HG02798 (cell line): ENCODE results near the gene OXER1.
"Not testable (repeated sequence)": the region's sequence is repeated elsewhere in the genome, so short reads cannot be mapped to it uniquely, and the experiment has no call there.

ENCODE experiments used
- ATAC-seq: cut with Tn5 transposase; IDR thresholded peaks from one replicate; pipeline ENCODE4 v1.9.1; 2021; ENCODE audit warnings: mild to moderate bottlenecking; ENCODE audit not compliant: unreplicated experiment, poor library complexity

Gene OXER1

DNA sequence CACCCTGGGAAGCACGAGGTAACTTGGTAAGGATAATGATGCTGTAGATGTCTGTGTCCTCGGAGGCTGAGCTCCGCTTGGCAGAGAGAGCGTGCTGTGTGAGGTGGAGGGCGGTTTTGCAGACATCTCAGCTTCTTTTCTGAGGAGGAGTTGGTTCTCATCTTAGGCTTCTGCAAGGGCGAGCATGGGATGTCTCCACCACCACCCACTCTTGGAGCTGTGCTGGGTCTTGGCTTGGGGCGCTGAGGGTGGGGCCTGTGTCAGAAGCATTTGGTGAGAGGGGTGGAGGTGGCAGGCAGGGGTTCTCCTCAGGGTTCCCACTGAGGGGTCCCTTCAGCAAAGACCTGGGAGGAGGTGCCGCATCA lies 9.2 kb downstream of the OXER1 start:
- no peak for ATAC-seq

GRCh38 chr2:42754021-42754775 lies 9.7 kb downstream of the OXER1 start:
- peak; percentile 64 for ATAC-seq

GRCh38 chr2:42752816-42753813 lies 10.8 kb downstream of the OXER1 start:
- no peak for ATAC-seq

DNA sequence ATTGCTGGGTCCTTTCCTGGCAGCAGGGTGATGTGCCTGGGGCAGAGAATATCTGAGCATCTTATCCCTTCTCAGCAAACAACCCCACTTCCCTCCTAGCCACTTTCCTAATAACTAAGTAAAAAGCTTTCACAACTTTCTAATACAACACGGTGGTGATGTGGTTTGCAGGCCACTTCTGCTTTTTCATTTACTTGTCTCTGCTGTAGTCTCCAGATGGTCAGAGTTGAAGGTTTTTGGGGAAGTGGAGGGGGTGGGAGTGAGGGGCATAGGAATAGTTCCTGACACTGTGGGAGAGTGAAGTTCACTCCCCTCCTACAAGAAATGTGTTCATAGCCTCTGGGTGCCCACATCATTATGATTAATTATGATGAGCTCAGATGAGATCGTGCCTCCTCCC lies 11.6 kb downstream of the OXER1 start:
- ATAC-seq = peak; percentile 70

DNA sequence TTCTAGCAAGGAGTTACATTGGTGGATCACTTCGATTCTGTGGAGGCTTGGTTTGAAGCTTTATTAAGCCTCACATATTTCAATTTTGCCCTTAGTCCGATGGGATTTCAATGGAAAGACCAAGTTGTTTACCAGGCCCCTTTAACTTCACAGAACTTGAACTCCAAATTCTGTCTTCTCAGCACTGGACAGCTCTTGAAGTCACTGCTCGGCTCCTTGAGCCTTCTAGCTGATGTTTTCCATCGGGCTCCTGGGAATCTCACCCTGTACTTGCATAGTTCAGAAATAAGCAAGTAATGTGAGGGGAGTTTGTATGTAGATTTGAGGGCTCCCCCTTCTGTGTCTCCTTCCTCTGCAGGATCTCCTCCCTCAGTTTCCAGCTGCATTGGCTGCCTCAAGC lies 15.1 kb downstream of the OXER1 start:
- no peak for ATAC-seq

- ATAC-seq = no peak
Measured at GRCh38 chr2:42747422-42747821, 16.5 kb downstream of the OXER1 start.

DNA sequence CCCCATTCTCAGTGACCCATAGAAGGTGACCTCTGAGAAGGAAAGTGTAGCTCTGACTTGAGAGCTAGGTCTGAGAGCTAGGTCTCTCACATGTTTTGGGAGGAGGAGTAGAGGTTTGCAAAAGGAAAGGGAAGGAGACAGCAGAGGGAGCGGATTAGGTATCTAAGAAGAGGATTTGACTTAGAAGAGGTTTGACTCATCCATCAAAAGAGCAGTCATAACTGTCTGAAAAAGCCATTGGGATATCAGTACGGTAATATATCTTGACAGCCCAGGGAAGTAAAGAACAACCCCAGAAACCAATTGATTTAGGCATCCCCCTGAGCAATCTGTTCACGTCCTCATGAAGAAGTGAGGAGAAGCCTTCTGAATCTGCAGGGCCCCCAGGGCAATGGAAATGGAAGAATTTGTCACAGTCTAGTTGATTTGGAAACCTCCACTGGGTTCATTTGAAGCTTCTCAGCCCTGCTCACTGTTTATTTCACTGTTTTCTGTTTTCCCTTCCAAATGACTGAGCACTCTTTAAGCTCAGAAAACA lies 19.3 kb downstream of the OXER1 start:
- no peak for ATAC-seq

GRCh38 chr2:42743659-42743990 lies 20.3 kb downstream of the OXER1 start:
- no peak for ATAC-seq

DNA sequence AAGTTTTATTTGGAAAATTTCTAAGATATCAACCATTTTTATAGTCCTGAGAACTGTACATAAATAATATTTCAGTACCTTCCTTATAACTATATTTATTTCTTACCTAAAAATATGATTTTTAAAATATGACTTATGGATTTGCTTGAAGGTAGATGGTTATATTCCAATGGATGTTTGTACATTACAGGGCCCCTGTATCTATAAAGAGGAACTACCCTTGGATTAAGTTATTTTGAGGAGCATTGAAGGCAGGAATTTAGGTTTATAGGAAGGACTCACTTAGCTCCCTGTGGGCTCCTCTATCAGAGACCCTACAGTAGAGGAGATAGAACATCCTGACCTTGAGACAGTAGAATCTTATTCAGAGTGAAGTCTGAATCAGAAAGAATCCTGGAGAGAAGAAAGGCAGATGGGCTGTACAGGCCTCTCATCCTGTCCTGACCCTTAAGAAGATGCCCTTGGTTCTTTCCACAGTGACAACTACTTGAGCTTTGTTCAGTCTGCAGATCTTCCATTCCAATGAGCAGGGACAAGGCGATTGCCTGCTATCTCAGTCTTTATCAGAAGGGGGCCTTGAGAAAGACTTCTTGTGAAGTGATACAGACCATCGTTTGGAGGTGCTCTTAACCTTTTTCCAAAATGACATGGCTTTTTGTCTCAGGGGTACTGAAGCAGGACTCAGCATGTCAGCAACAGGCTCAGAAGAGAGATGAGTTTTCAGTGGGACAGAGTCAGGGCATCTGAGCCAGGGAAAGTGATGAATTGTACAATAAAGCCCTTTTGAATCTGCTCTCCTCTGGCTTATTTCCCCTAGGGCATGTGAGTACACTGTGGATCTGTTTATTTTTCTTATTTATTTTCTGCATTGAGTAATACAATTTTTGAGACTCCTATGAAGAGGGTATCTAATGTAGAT lies 20.9 kb downstream of the OXER1 start:
- ATAC-seq = no peak

DNA sequence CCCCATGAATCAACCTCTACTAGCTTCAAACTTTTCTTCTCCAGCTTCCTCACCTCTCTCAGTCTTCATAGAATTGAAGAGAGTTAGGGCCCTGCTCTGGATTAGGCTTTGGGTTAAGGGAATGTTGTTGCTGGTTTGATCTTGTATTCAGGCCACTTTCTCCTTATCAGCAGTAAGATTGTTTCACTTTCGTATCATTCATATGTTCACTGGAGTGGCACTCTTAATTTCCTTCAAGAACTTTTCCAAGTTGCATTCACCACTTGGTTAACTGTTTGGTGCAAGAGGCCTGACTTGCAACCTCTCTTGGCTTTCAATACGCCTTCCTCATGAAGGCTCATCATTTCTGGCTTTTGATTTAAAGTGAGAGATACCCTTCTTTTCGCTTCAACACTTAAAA lies 22.8 kb downstream of the OXER1 start:
- no peak for ATAC-seq

DNA sequence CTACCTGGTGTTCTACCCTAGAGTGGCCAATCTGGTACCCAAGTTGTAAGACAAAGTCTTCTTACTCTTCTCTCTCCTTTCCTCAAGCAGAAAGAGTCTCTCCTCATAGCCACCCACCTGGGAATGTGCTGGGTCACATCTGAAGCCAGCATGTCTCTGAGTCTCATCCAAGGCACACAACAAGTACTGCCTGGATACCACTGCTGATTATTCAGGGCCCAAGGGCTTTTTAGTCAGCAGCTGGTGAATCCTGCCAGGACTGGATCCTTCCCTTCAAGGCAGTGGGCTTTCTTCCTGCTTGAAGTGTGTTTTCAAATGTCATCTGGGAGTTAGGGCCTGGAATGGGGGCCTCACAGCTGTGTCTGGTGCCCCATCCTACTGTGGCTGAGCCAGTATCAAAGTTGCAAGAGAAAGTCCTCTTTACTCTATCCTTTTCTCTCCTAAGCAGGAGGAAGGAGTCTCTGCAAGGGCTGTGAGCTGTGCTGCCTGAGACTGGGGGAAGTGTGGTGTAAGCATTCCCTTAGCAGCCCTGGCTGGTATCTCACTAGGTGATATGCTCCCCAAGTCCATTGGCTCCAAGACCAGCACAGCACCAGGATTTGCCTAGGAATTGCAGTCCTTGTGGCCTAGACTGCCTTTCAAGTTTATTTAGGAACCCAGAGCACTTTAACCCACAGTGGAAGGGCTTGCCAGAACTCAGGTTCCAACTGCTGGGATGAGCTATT lies 27.2 kb downstream of the OXER1 start:
- ATAC-seq = no peak

- no peak for ATAC-seq
Measured at GRCh38 chr2:42733852-42734251, 30.1 kb downstream of the OXER1 start.

DNA sequence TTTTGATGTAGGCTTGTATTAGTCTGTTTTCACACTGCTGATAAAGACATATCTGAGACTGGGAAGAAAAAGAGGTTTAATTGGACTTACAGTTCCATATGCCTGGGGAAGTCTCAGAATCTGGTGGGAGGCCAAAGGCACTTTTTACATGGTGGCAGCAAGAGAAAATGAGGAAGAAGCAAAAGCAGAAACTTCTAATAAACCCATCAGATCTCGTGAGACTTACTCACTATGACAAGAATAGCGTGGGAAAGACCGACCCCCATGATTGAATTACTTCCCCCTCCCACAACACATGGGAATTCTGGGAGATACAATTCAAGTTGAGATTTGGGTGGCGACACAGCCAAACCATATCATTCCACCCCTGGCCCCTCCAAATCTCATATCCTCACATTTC lies 32.6 kb downstream of the OXER1 start:
- not testable (repeated sequence) for ATAC-seq

DNA sequence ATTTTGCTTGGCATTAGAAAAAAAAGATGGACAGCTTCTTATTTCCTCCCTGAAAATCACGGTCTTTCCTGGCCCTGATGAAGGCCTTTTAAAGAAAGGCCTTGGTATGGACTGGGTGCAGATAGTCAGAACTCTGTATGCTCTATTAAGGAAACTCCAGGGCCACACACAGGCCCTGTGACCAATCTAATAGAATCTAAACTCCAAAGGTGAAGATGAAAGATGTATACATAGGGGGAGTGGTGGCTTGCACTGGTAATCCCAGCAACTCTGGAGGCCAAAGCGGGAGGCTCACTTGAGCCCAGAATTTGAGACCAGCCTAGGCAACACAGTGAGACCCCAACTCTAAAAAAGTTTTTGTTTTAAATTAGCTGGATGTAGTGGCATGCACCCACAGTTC lies 37.3 kb downstream of the OXER1 start:
- ATAC-seq = no peak

DNA sequence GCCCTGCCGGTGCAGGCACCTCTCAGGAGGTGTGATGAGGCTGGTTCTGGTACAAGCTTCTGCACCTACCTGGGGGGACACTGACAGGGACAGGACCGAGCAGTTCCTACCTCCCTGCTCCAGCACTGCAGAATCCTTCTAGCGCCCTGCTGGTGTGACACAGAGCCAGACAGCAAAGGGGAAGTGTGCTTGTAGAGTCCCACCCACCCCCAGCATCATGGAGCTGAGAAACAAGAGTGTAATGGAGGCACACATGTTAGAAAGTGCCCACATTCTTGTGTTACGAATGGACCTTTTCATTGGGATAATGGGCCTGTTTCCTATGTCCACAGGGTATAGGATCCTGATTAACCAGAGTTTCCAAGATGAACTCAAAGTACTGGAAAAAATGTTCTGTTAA lies 38.3 kb downstream of the OXER1 start:
- no peak for ATAC-seq

- no peak for ATAC-seq
Measured at GRCh38 chr2:42724886-42725285, 39.0 kb downstream of the OXER1 start.

- no peak for ATAC-seq
Measured at GRCh38 chr2:42723465-42723864, 40.5 kb downstream of the OXER1 start.

DNA sequence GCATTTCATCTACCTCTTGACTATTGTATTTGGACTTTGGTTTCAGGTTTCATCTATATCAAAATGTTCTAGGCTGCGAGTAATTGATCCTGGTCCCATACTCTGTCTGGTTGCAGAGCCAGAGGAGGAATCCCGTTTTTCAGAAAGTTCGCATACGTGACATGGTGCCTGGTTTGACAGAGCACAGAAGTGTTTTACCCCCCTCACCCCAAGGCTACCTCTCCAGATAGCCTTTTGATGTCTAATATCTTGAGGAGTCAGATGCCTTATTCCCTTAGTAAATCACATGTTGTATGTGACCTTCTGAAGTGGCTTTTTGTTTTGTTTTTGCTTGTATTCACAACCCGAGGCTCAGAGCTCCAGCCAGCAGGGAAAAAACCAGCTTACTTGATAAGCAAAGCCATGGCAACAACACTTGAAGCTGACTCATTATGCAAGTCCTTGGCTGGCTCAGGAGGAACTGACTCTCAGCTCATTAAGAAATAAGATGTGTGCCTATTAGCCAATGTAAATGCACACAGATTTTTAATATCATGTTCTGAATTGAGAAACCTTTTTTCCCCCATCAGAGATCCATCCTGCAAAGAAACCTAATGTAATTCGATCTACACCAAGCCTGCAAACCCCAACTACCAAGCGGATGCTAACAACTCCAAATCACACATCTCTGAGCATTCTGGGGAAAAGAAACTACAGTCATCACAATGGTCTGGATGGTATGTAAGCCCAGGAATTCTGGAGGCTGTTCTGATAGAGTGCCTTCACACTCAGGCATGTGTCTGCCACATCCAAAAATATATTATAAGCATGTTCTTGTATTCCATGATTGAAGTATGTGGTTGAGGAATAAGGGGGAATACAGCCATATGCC lies 41.4 kb downstream of the OXER1 start:
- ATAC-seq = peak; percentile 96

- ATAC-seq = no peak
Measured at GRCh38 chr2:42721898-42722297, 42.0 kb downstream of the OXER1 start.
